Neuron (in vitro differentiated cells): ENCODE data around the gene RANBP1.

ENCODE experiments used
- H2AFZ ChIP-seq: one replicate; pipeline ENCODE4 v1.6.1; 2013; ENCODE audit warnings: low read depth, mild to moderate bottlenecking, inconsistent platforms, low read length, moderate library complexity
- H3K27me3 ChIP-seq: one replicate; pipeline ENCODE4 v1.6.1; 2013; ENCODE audit warnings: low read length; ENCODE audit not compliant: insufficient read depth
- H3K36me3 ChIP-seq: one replicate; pipeline ENCODE4 v1.6.1; 2013; ENCODE audit warnings: low read length; ENCODE audit not compliant: insufficient read depth
- H3K4me1 ChIP-seq: one replicate; pipeline ENCODE4 v1.6.1; 2013; ENCODE audit warnings: low read length; ENCODE audit not compliant: insufficient read depth
- H3K4me3 ChIP-seq: 2 replicates; pipeline ENCODE4 v1.5.1; 2013; ENCODE audit warnings: mild to moderate bottlenecking, low read length, moderate library complexity
- H3K9me3 ChIP-seq: one replicate; pipeline ENCODE4 v1.6.1; 2013; ENCODE audit warnings: low read length

Gene RANBP1

DNA sequence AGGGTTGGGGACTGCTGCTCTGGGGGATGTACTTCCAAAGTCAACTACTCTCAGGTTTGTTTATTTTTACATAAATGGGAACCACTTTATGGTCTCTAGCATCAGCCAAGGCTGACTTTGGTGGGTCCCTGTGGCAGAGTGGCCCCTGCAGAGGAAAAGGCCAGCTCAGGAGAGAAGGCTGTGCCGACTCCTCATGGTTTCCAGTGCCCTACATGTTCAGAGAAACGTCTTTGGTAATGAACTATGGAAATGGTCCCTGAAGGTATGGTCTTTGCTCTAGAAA, 12.7 kb downstream of the RANBP1 start:
- no peak overlapping the region for H3K4me3 ChIP-seq
- peaks cover 14% of the 10 kb centered on the region for H3K4me1 ChIP-seq
- H2AFZ ChIP-seq, result no peak overlapping the region
- no peaks in the 10 kb centered on the region for H3K9me3 ChIP-seq
- no peaks in the 10 kb centered on the region for H3K27me3 ChIP-seq
- peaks cover 35% of the 10 kb centered on the region for H3K36me3 ChIP-seq

DNA sequence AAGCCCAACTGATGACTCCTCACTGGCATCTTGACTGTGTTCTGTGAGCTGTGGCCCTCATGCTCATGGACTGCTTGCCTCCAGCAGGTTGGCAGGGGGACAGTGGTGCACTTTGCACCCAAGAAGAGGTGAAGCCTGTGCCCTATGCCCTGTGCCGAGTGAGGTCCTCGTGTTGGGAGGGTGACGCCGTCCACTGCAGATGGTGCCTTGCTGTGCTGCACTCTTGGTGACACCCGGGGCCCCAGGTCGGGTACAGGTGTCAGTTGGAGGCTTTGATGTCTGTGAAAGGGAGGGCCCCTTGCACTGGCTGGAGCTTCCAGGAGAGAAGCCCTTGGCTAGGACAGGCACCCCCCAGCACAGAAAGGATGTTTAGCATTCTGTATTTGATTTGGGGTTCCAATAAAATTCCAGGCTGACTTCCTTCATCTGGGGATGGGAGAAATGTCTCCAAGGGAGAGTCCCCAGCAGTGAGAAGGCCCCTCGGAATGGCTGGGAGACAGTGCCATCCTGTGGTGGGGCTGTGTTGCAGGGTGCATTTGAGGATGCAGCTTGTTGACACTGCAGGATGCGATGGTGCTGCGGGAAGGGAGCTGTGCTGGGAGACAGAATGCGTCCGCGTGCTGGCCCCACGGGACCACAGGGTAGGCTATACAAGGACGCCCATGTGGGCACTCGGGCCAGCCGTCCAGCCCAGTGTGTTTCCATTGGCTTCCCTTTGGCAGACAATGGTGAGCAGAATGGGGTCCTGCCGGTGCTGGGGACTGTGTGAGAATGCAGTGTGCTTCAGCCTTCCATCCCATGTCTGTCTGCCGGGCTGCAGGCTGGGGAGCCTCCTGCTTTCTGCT, 13.2 kb downstream of the RANBP1 start:
- Histone ChIP-seq H2AFZ (no peak overlapping the region), H3K4me3 (no peak overlapping the region), H3K27me3 (no peaks in the 10 kb centered on the region), H3K9me3 (no peaks in the 10 kb centered on the region), H3K36me3 (peaks cover 29% of the 10 kb centered on the region), H3K4me1 (peaks cover 14% of the 10 kb centered on the region)

DNA sequence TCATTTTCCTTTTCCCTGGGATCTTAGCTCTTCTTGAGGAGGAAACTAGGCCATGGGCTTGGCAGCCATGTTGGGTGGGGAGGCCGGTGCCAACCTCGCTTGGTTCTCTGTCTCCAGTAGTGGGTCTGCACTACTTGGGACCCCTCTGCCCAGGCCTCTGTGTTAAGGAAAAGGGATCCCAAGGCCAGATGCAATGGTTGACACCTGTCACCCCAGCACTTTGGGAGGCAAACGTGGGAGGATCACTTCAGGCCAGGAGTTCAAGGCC, 13.8 kb downstream of the RANBP1 start:
- Histone ChIP-seq H2AFZ (no peak overlapping the region), H3K4me1 (peaks cover 14% of the 10 kb centered on the region), H3K9me3 (no peaks in the 10 kb centered on the region), H3K27me3 (no peaks in the 10 kb centered on the region), H3K36me3 (peaks cover 24% of the 10 kb centered on the region), H3K4me3 (no peak overlapping the region)

DNA sequence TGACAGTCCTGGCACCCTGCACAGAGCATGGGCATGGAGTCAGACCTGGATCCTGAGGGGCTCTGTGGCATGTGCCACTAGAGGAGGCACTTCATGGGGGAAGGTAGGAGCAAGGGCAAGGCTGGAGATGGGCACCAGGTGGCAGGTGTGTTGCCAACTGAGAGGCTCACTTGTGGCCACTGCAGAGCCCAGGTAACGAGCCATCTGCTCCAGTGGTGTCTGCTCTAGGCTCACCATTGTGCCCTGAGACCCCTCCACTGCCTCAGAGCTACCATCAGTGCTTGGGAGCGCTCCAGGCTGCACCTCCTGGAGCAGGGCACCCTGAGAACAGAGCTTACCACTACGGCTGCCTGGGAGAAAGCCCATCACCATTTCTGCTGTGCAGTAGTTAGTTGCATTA, 14.4 kb downstream of the RANBP1 start:
- H3K4me1 ChIP-seq, result peaks cover 14% of the 10 kb centered on the region
- H3K4me3 ChIP-seq, result peak overlapping the region; percentile 73
- H3K36me3 ChIP-seq, result peaks cover 18% of the 10 kb centered on the region
- H3K27me3 ChIP-seq, result no peaks in the 10 kb centered on the region
- H2AFZ ChIP-seq, result no peak overlapping the region
- H3K9me3 ChIP-seq, result no peaks in the 10 kb centered on the region

DNA sequence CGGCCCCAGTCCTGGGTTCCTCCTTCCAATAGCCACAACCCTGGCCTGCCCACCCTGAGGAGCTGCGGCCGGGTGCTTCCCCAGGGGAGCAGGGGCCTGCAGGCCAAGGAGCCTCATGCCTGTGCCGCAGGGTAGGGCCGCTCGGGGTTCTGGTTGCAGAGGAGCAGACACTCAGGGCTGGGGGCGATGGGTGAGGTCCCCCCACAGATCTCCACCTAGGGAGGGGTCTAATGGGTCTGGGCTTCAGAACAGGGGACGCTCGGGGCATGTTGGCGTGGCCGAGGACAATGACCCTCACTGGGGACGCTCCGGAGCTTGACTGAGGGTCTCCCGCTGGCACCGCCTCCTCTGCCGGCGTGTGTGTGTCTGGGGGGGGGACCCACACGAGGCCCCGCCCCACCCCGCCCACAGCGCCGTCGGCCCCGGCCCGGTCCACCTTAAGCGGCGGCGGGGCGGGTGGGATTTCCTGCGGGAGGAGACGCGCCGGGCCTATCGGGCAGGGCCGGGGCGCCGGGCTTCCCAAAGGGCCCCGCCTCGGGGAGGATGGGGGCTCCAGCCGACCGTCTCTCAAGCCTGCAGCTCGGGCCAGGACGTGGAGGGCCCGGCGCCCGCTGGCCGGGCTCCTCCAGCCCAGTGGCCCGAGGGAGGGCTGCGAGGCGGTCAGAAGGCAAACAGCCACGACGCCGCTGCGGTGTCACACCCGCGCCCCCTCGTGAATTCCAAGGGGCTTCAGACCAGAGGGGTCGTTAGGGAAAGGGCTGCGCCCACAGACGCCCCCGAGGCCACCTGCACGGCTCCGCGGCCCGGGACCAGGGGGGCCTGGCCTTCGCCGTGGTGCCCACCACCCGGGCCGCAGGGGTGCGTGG, 15.1 kb downstream of the RANBP1 start:
- H3K4me1 ChIP-seq, result peaks cover 14% of the 10 kb centered on the region
- peaks cover 11% of the 10 kb centered on the region for H3K36me3 ChIP-seq
- peak overlapping the region; percentile 78 for H2AFZ ChIP-seq
- H3K27me3 ChIP-seq, result no peaks in the 10 kb centered on the region
- no peaks in the 10 kb centered on the region for H3K9me3 ChIP-seq
- H3K4me3 ChIP-seq, result peak overlapping the region; percentile 73

DNA sequence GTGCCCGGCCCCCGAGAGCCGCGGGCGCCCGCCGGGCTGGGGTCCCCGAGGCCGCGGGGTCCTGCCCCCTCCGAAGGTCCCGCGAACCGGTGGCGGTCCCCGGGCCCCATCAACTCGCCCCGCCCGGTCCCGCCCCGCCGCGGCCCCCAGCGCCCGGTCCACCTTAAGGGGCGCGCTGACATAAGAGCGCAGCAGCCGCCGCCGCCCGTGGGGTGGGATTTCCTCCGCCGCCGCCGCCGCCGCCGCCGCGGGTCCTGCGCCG, 15.6 kb downstream of the RANBP1 start, which contains the start of gene ZDHHC8:
Gene ZDHHC8, plus strand, starts transcription at position 208 of the 262 bp plus-strand sequence. CDS start 144 bp downstream, outside the sequence.
- Histone ChIP-seq H3K36me3 (peaks cover 6% of the 10 kb centered on the region), H3K4me3 (peak within 1 kb of the TSS; percentile 73), H2AFZ (peak within 1 kb of the TSS; percentile 78), H3K27me3 (no peaks in the 10 kb centered on the region), H3K4me1 (peaks cover 14% of the 10 kb centered on the region), H3K9me3 (no peaks in the 10 kb centered on the region)

DNA sequence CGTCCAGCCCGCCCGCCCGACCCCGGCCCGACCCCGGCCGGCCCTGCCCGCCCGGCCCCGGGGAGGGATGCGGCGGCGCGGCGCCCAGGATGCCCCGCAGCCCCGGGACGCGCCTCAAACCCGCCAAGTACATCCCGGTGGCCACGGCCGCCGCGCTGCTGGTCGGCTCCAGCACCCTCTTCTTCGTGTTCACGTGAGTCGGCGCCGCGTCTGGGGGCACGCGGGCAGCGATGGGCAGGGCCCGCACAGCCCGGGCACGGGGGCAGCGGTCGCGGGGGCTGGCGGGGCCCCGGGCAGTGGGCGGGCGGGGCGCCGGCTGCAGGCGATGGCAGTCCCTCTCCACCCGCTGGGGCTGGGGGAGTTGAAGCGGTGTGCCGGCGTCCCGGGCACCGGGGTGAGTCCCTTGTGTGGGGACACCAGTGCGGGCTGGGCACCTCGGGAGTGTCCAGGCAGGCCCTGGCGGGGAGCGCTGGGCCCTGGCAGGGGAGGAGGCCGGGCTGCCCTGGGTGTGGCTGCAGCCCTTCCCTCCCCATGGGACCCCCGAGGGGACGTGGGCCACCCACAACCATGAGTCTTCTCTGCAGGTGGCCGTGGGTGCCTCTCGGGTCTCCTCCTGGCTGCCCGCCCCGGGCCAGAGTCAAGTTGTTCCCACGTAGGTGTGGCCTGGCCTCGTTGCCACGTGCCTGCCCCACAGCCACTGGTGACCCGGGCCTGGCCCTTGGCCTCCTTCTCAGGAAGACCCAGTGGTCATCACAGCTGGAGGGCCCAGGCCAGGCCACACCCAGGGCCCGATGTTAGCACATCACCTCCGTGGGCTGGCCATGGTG, 16.2 kb downstream of the RANBP1 start:
- Histone ChIP-seq H3K4me1 (peaks cover 17% of the 10 kb centered on the region), H3K27me3 (no peaks in the 10 kb centered on the region), H2AFZ (peak overlapping the region; percentile 31), H3K9me3 (no peaks in the 10 kb centered on the region), H3K4me3 (peak overlapping the region; percentile 70), H3K36me3 (peaks cover 3% of the 10 kb centered on the region)

DNA sequence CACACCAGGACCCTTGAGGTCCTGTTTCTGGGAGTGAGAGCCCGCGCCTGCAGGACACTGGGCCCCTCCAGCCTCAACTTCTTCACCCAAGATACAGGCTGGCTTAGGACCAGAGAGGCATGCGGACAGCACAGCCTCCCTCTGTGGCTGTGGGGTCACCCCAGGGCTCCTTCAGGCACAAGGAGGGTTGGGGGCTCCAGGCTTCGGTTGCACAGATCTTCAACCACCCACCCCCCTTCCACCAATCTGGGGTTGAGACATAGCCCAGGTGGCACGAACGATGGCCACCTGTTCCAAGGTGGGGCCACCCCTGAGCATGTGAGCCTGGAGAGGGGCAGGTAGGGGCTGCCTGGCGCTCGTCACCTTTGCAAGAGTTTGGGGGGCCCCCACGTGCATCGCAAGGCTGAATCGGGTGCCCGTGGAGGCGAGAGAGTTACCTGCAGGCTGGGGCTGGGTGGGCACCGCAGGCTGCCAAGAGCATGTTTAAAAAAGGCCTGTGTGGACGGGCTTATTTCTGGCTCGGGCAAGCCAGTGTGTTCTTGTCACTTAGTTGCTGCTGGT, 16.9 kb downstream of the RANBP1 start:
- Histone ChIP-seq H3K9me3 (no peaks in the 10 kb centered on the region), H3K36me3 (no peaks in the 10 kb centered on the region), H3K4me3 (peak overlapping the region; percentile 70), H3K4me1 (peaks cover 23% of the 10 kb centered on the region), H2AFZ (no peak overlapping the region), H3K27me3 (no peaks in the 10 kb centered on the region)

DNA sequence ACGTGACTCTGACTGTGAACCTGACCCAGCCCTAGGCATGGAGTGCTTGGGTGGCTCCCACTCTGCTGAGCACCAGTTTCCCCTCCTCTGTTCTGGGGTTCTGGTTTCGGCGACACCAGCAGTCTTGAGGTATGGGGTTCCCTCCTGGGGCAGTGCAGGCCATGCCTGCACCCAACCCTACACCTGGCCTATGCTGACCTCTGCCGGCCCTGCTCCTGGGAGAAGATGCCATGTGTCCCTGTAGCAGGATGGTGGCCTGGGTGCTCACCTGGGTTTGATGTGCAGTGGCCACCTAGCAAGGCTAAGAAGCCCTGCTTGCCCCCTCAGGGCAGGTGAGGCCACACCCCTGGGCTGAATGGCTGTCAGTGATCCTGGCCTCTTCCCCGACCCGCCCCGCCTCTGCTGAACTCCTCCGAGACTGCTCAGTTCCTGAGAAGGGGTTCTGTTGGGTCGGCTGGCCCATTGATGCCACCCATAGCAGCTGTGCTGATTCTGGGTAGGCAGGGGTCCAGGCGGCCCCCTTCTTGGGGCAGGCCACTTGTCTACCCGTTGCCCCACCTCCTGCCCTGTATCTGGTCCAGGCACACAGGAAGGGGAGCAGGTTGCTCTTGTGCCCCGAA, 18.1 kb downstream of the RANBP1 start:
- no peak overlapping the region for H2AFZ ChIP-seq
- H3K4me1 ChIP-seq, result peaks cover 24% of the 10 kb centered on the region
- no peaks in the 10 kb centered on the region for H3K9me3 ChIP-seq
- H3K36me3 ChIP-seq, result no peaks in the 10 kb centered on the region
- no peak overlapping the region for H3K4me3 ChIP-seq
- no peaks in the 10 kb centered on the region for H3K27me3 ChIP-seq

DNA sequence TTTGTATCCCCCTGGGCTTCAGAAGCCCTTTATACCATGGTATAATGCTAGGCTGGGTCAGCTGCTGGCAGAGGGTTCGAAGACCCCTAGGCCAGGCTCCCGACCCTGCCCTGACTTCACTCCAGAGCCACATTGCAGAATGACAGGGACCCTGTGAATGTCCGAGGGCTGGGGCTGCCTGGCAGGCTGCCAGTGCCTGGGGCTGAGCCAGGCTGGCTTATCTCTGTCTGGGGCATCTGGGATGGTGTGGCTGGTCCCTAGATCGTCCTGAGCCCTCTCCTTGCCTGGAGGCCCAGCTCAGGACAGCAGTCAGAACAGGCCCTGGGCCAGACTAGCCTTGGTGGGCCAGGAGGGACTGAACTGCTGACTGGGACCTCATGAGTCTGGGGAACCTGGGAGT, 19.4 kb downstream of the RANBP1 start:
- Histone ChIP-seq H3K36me3 (peaks cover 4% of the 10 kb centered on the region), H2AFZ (no peak overlapping the region), H3K9me3 (no peaks in the 10 kb centered on the region), H3K4me1 (peaks cover 24% of the 10 kb centered on the region), H3K27me3 (no peaks in the 10 kb centered on the region), H3K4me3 (no peak overlapping the region)

DNA sequence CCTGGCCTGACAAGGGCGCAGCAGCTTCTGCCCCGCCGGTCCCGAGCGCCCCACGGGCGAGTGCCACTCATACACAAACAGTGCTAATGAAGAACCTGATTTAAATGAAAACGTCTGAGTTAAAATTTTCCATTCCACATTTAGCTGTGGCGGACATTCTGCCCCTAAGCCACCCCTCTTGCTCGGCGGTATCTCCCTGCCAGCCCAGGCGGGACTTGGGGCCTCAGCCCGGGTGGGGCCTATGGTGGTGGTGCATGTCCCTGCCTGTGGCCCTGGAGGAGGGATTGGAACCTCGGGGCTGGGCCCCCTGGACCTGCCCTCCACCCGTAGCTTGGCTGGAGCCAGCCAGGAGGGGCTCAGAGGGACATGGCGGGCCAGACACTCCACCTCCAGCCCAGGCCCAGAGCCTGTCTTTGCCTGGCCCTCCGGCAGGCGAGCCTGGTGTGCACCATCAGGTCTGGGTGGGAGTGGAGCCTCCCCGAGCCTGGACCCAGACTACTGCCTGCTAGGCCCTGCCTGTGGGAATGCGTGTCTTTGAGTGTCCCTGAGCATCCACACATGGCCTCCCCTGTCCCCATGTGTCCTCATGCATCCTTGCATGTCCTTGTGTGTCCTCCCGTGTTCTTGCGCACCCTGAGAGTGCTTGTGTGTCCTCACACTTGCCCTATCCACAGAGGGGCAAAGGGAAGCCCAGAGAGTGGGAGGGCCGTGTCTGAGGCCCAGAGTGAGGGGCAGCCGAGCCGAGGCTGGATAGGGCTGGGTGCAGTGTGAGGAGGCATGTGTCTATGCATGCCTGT, 20.1 kb downstream of the RANBP1 start:
- Histone ChIP-seq H3K27me3 (no peaks in the 10 kb centered on the region), H3K9me3 (no peaks in the 10 kb centered on the region), H3K4me1 (peaks cover 19% of the 10 kb centered on the region), H2AFZ (no peak overlapping the region), H3K4me3 (no peak overlapping the region), H3K36me3 (peaks cover 4% of the 10 kb centered on the region)

DNA sequence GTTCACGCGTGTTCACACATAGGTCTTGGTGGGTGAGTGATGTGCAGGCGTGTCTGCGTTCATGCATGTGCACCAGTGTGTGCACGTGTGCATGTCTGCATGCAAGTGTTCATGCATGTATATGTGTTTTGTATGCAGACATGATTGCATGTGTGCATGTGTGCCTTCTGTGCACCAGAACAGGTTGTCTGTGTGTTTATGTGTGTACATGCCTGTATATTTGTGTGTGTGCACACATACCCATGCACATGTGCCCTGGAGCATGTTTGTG, 20.6 kb downstream of the RANBP1 start:
- H3K9me3 ChIP-seq, result no peaks in the 10 kb centered on the region

More for the DNA sequence above, 20.6 kb downstream of the RANBP1 start:
- H3K27me3 ChIP-seq, result no peaks in the 10 kb centered on the region
- H3K36me3 ChIP-seq, result peaks cover 4% of the 10 kb centered on the region
- peaks cover 19% of the 10 kb centered on the region for H3K4me1 ChIP-seq
- H2AFZ ChIP-seq, result no peak overlapping the region
- no peak overlapping the region for H3K4me3 ChIP-seq
